Adipocyte (in vitro differentiated cells): ENCODE data around the gene TAAR2.
"Not testable (repeated sequence)": the region's sequence is repeated elsewhere in the genome, so short reads cannot be mapped to it uniquely, and the experiment has no call there.

Experiments used
- DNase-seq: peaks from one replicate; pipeline ENCODE4 v3.0.0-alpha.2; 2015; ENCODE audit warnings: low read depth
- H3K27me3 ChIP-seq: replicated peaks from 2 replicates; pipeline ENCODE4 v1.7.0; 2013; ENCODE audit warnings: mild to moderate bottlenecking, low read length, moderate library complexity; ENCODE audit not compliant: control insufficient read depth, insufficient read depth
- H3K36me3 ChIP-seq: 2 replicates; pipeline ENCODE4 v1.7.0; 2013; ENCODE audit warnings: low read length, mild to moderate bottlenecking, moderate library complexity; ENCODE audit not compliant: control insufficient read depth, insufficient read depth, severe bottlenecking
- H3K4me1 ChIP-seq: 2 replicates; pipeline ENCODE4 v1.7.0; 2013; ENCODE audit warnings: mild to moderate bottlenecking, low read length, moderate library complexity; ENCODE audit not compliant: control insufficient read depth, insufficient read depth
- H3K4me3 ChIP-seq: 2 replicates; pipeline ENCODE4 v1.7.0; 2013; ENCODE audit warnings: mild to moderate bottlenecking, low read length, moderate library complexity
- H3K9ac ChIP-seq: 2 replicates; pipeline ENCODE4 v1.7.0; 2013; ENCODE audit warnings: mild to moderate bottlenecking, low read length, moderate library complexity
- H3K9me3 ChIP-seq: 2 replicates; pipeline ENCODE4 v1.7.0; 2013; ENCODE audit warnings: mild to moderate bottlenecking, low read length, moderate library complexity; ENCODE audit not compliant: control insufficient read depth

TAAR2 gene

GRCh38 chr6:132648828-132649227, 24.8 kb upstream of the TAAR2 start:
- Histone ChIP-seq H3K36me3 (no peaks in the 10 kb centered on the region), H3K9me3 (no peaks in the 10 kb centered on the region), H3K4me1 (peaks cover 6% of the 10 kb centered on the region), H3K9ac (no peak overlapping the region), H3K27me3 (no peaks in the 10 kb centered on the region), H3K4me3 (no peak overlapping the region)
- DNase-seq: no peak

- no peak overlapping the region for H3K4me3 ChIP-seq
- no peaks in the 10 kb centered on the region for H3K27me3 ChIP-seq
- DNase-seq: peak; percentile 19
Observed at GRCh38 chr6:132648356-132648755, 24.3 kb upstream of the TAAR2 start.

GRCh38 chr6:132643547-132643946, 19.5 kb upstream of the TAAR2 start:
- DNase-seq: no peak
- Histone ChIP-seq H3K9me3 (no peaks in the 10 kb centered on the region), H3K4me1 (peaks cover 3% of the 10 kb centered on the region), H3K36me3 (no peaks in the 10 kb centered on the region), H3K9ac (no peak overlapping the region), H3K4me3 (no peak overlapping the region), H3K27me3 (no peaks in the 10 kb centered on the region)

More at GRCh38 chr6:132648356-132648755, 24.3 kb upstream of the TAAR2 start:
- no peaks in the 10 kb centered on the region for H3K36me3 ChIP-seq
- no peak overlapping the region for H3K9ac ChIP-seq
- H3K4me1 ChIP-seq: peaks cover 6% of the 10 kb centered on the region
- H3K9me3 ChIP-seq: no peaks in the 10 kb centered on the region

GRCh38 chr6:132637135-132637534, 13.1 kb upstream of the TAAR2 start:
- H3K9me3 ChIP-seq, DNase-seq, H3K4me3 ChIP-seq, H3K9ac ChIP-seq, H3K36me3 ChIP-seq, H3K4me1 ChIP-seq: not testable (repeated sequence)
- H3K27me3 ChIP-seq: peaks cover 13% of the 10 kb centered on the region

GRCh38 chr6:132635906-132636305, 11.8 kb upstream of the TAAR2 start:
- not testable (repeated sequence) for H3K4me3 ChIP-seq, H3K9ac ChIP-seq, H3K36me3 ChIP-seq, H3K4me1 ChIP-seq, DNase-seq, H3K9me3 ChIP-seq
- H3K27me3 ChIP-seq: peaks cover 22% of the 10 kb centered on the region

- H3K27me3 ChIP-seq: peaks cover 24% of the 10 kb centered on the region
- H3K4me1 ChIP-seq, H3K4me3 ChIP-seq, H3K9me3 ChIP-seq, H3K36me3 ChIP-seq, DNase-seq, H3K9ac ChIP-seq: not testable (repeated sequence)
Observed at GRCh38 chr6:132635288-132635687, 11.2 kb upstream of the TAAR2 start.

GRCh38 chr6:132634796-132635195, 10.7 kb upstream of the TAAR2 start:
- no peak overlapping the region for H3K4me3 ChIP-seq

GRCh38 chr6:132633362-132633761, 9.3 kb upstream of the TAAR2 start:
- no peak overlapping the region for H3K4me3 ChIP-seq
- peaks cover 7% of the 10 kb centered on the region for H3K9me3 ChIP-seq
- no peaks in the 10 kb centered on the region for H3K4me1 ChIP-seq
- H3K27me3 ChIP-seq: peaks cover 24% of the 10 kb centered on the region
- DNase-seq: no peak
- no peak overlapping the region for H3K9ac ChIP-seq
- no peaks in the 10 kb centered on the region for H3K36me3 ChIP-seq

More at GRCh38 chr6:132634796-132635195, 10.7 kb upstream of the TAAR2 start:
- Histone ChIP-seq H3K27me3 (peaks cover 24% of the 10 kb centered on the region), H3K4me1 (no peaks in the 10 kb centered on the region), H3K36me3 (no peaks in the 10 kb centered on the region), H3K9me3 (peaks cover 7% of the 10 kb centered on the region), H3K9ac (no peak overlapping the region)
- no peak for DNase-seq

GRCh38 chr6:132623106-132623845, 799 bp downstream of the TAAR2 start:
- H3K4me3 ChIP-seq: no peak overlapping the region
- no peaks in the 10 kb centered on the region for H3K9me3 ChIP-seq
- peaks cover 8% of the 10 kb centered on the region for H3K27me3 ChIP-seq
- no peak for DNase-seq
- no peak overlapping the region for H3K9ac ChIP-seq
- no peaks in the 10 kb centered on the region for H3K36me3 ChIP-seq
- H3K4me1 ChIP-seq: no peaks in the 10 kb centered on the region

- no peaks in the 10 kb centered on the region for H3K27me3 ChIP-seq
Observed at GRCh38 chr6:132616677-132617076, 7.4 kb downstream of the TAAR2 start.

GRCh38 chr6:132614554-132614953, 9.5 kb downstream of the TAAR2 start:
- no peak for DNase-seq
- Histone ChIP-seq H3K27me3 (no peaks in the 10 kb centered on the region), H3K9ac (no peak overlapping the region), H3K36me3 (no peaks in the 10 kb centered on the region), H3K9me3 (no peaks in the 10 kb centered on the region), H3K4me3 (no peak overlapping the region), H3K4me1 (peaks cover 8% of the 10 kb centered on the region)

More at GRCh38 chr6:132616677-132617076, 7.4 kb downstream of the TAAR2 start:
- Histone ChIP-seq H3K4me1 (no peaks in the 10 kb centered on the region), H3K4me3 (no peak overlapping the region), H3K36me3 (no peaks in the 10 kb centered on the region), H3K9me3 (no peaks in the 10 kb centered on the region), H3K9ac (no peak overlapping the region)
- no peak for DNase-seq
